NCI-H2029 (cell line): ENCODE results near the gene ATP6V0D1.

Experiments used
- DNase-seq: peaks from one replicate; lab custom pipeline; 2025; lab: John Stamatoyannopoulos, UW

ATP6V0D1 gene

DNA sequence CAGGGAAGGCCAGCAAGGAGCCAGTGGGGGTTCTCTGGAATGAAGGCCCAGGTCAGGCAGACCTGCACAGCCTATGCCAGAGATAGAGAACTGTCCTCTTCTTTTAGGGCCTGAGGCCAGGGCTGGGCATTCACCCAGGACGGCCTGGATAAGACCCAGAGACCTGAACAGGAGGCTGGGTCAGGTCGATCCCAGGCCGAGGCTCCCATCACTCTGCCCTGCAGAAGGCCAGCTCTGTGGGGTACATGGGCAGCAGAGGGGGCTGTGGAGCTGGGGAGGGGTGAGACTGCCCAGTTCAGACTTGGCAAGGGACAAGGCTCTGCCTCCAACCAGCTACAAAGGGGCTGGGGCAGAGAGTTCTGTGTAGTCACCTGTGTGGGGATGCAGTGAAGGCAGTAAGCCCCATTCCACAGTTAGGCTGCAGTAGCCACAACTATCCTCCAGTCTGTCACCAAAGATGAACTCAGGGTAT lies 35.5 kb downstream of the ATP6V0D1 start:
- no peak for DNase-seq

DNA sequence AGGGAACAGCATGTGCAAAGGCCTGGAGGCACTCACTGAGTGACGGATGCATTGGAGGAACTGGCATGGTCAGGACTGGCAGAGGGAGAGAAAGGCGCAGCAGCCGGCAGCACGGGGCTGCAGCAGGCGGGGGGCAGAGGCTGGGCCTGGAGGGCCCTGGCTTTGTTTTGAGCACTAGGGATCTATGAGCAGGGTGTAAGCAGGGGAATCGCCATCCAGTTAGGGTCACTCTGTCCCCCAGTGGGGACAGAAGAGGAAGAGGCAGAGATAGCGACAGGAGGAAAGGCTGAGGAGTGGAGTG lies 35.9 kb downstream of the ATP6V0D1 start:
- no peak for DNase-seq

DNA sequence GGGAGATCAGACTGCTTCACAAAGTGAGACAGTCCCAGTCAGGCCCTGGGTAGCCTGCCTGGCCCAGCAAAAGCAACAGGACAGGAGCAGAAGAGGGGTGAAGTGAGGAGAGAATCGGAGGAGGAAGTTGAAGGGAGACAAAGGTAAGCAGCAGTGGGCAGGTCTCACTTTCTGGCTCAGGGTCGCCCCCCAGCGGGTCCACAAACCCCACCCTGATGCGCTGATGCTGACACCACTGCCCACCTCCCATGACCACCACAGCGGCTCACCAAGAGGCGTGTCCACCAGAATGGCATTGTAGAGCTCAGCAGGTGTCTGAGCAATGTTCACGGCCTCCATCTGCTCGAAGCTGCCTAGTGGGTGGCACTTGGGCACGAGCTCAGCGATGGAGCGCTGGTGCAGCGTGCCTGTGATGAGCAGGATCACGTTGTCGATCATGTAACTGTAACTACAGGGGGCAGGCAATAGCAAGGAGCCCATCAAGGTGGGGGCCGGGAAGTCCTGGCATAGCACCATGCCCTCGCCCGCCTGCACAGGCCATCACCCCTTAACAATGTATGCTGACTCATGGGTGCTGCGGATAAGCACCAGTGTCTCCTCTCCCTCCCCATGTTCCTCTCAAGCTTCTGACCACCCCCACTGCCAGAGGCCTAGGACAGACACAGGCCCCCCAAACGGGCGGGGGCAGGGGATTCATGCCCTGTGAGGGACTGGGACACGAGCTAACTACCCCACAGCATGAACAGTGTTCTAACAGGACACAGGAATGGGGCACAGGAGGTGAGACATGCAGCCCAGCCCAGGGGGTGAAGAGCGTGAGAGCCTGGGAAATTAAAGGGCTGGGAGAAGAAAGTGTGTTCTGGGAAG lies 36.5 kb downstream of the ATP6V0D1 start:
- no peak for DNase-seq

DNA sequence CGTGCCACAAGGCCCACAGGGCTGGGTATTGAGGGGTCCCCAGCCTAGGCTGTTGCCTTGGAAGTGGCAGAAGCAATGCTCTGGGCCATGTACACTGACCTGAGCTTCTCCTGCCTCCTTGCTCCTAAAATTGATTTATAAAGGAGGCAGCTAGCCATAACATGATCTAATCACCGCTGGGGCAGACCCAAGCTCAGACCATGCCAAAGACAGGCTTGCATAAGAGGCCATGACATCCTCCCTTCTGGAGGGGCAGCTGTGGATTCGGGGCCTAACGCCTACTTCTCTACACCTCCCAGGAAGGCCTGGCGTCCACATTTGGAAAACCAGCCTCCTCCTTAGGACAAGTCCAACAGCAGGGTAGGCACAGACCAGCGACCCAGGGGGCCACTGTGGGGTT lies 37.7 kb downstream of the ATP6V0D1 start:
- no peak for DNase-seq

DNA sequence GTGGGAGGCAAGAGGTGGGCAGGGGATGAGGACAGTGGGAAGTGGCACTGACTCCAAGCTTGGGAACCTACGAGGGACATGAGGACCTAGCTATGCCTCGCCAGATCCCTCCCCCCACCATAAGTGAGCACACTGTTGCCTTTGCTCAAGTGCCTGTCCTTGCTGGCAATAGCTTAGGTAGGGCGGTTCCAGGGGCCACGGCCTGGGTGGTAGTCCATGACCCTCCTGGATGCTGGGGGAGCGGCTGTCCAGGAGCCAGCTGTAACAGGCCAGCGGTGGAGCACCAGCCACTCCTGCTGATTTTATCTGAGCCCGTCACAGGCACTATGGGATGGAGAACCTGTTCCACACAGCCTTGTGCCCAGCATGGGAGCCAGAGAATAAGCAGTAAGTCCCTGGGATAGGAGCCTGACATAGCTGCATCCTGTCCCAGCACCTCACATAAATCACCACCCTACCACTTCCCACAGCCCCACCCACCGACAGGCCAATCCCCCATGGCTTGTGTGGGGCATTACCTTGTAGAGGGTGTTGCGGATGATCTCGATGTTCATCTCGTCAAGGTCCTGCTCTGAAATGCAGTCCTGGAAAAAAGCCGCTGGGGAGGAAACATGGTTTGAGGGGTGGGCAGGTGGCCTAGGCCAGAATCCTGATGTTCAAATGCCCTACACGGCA lies 38.2 kb downstream of the ATP6V0D1 start:
- DNase-seq, result no peak

DNA sequence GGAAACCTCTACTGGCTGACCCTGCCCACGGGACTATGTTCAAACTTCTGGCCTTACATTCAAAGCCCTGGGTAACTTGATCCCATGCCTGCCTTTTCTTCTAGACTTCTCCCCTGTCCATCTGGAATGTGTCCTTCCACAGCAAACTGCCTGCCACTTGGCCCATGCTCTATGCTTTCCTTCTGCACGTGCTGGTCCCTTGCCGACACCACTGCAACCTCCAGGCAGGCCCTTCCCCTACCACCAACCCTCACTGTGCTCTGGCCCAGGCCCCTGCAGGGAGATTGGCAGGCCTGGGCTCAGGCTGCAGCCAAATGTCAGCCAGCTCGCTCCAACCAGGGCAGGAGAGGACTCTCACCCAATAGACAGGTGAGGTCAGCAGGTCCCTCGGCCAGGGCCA lies 39.0 kb downstream of the ATP6V0D1 start:
- no peak for DNase-seq

DNA sequence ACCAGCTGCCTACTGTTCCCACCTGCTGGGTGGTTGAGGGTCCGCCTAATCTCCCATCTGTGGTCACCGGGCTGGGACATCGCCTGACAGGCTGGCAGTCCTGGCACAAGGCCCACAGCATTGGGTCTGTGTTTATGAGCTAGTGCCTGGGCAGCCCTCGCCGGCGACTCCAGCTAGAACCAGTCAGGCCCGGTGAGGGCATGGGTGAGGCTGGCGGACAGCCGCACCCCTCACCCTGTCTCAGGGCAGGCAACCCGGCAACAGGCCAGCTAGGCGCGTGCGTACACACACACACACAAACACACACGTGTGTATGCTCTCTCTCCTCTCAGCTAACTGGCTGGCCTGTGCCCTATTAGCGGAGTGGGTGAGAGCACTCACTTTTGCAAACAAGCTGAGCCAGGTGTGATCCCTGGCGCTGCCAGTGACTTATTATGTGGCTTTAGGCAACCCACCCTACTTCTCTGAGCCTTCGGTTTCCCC lies 39.6 kb downstream of the ATP6V0D1 start:
- DNase-seq, result peak; percentile 92

DNA sequence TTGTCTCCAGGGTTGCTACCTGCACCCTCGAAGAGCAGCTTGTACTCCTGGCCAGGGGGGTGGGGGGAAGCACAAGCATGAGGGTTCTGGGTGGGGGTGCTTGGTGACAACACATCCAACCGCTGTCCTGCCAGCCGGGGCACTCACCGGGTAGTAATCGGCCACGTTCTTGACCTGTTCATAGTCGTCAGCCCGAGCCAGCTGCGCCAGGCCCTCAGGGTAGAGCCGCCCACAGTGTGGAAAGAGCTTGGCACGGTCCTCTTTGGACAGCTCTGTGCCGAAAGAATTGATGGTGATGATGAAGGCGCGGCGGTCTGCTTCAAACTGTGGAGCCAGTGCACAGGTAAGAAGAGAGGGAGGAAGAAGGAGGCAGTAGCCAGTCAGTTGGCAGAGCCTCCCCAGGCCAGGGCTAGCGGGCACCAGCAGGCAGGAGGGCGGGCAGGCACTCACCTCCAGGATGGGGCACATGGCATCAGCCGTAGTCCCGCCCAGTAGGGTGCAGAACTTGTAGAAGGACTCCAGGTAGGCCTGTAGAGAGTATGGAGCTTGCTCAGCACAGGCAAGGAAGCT lies 42.0 kb downstream of the ATP6V0D1 start:
- DNase-seq, result no peak

DNA sequence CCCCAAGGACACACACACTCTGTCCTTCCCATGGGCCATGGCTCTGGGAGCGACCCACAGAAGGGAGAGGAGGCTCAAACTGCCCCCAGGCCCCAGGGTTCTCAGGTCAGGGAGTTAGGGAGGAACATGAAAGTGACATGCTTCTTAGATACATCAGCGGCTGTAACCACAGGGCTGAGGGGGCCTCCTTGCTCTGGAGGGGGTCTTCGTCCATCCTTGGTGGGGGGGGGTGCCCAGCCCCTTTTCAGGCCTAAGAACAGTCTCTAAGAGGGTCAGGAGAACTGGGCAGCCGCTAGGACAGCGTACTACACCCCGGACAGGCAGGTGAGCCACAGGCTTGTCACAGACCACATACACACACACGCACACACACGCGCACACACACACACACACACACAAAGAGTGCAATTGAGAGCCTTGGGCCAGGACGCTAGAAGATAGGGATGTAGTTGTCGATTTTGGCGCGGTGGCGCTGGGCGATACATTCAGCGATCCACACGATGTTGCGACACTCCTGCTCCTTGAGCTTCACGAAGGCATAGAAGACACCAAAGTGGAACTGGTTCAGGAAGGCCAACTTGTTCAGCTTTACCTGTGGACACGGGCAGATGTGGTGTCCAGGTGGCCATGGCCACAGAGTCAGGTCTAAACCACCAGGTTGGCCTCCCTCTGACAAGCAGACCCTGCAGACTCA lies 42.7 kb downstream of the ATP6V0D1 start:
- no peak for DNase-seq

DNA sequence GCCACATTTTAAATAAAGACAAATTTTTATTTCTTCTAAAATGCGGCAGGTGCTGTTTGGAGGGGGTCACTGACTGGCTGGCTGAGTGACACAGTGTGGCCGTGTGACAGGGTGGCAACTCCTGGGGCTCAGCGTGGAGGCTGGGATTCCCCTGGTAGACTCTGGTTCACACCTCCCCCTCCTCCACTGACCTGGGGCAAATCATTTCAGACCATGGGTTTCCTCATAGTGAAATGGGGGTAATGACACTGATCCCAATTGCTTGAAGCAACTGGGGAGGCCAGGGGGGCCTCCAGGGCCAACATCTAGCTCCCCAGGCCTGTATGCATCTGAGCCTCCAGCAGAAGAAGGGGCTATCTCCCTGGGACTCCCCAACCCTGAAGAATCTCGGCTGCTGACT lies 43.4 kb downstream of the ATP6V0D1 start:
- DNase-seq, result no peak

DNA sequence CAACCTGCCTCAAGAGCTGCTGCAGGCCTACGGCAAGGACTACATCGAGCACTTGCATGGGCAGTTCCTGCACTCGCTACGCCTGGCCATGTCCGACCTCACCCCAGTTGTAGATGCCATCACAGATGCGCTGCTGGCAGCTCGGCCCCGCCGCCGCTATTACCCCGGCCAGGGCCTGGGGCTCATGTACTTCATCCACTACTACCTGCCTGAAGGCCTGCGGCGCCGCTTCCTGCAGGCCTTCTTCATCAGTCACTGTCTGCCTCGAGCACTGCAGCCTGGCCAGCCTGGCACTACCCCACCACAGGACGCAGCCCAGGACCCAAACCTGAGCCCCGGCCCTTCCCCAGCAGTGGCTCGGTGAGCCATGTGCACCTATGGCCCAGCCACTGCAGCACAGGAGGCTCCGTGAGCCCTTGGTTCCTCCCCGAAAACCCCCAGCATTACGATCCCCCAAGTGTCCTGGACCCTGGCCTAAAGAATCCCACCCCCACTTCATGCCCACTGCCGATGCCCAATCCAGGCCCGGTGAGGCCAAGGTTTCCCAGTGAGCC lies 44.2 kb downstream of the ATP6V0D1 start:
- DNase-seq, result no peak

DNA sequence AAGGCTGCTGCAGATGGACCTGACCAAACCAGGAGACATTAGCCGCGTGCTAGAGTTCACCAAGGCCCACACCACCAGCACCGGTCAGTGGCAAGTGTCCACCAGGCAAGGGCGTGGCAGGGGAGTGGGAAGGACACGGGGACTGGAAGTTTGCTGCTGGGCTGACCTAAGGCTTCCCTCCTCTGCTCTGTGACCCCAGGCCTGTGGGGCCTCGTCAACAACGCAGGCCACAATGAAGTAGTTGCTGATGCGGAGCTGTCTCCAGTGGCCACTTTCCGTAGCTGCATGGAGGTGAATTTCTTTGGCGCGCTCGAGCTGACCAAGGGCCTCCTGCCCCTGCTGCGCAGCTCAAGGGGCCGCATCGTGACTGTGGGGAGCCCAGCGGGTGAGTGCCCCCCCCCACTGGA lies 45.2 kb downstream of the ATP6V0D1 start:
- no peak for DNase-seq

DNA sequence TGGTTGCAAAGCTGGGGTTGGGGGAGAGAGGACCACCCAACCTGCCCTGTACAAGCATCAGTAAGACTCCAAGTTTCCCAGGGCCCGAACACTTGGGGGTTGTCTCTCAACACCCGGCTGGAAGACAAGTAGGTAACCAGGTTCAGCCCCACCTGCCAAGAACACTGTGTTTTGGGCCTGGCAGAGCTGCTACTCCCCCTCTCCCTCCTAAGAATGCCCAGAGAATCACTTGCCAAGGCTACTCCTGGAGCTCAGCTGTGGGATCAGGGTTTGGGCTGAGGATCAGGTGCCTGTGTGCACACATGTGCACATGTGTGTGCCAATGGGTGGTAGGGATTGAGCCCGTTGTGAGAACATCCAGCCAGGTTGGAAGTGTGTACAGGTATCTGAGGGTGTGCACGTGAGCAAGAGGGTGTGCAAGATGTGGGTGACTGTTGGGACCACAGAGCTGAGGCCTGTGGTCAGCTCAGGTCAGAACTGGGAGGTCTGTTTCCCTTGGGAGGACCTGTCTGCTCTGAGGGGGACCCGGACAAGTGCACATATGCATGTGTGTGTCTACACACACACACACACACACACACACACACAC lies 47.7 kb downstream of the ATP6V0D1 start:
- DNase-seq, result no peak

DNA sequence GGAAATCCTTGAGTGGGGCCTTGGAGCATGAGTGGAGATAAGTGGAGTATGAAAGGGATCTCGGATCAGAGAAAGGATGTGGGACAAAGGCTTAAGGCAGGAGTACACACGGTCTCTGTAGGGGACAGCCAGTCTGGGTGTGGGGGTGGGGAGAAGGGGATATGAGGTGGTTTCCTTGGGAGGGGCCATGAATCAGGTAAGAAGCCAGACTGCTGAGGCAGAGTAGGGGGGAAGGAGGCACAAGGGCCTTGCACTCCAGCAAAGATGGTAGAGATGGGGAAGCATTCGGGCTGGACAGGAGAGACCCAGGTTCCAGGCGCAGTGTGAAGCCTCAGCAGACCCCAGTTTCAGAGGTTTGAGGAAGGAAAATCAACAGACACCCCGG lies 48.5 kb downstream of the ATP6V0D1 start:
- no peak for DNase-seq

DNA sequence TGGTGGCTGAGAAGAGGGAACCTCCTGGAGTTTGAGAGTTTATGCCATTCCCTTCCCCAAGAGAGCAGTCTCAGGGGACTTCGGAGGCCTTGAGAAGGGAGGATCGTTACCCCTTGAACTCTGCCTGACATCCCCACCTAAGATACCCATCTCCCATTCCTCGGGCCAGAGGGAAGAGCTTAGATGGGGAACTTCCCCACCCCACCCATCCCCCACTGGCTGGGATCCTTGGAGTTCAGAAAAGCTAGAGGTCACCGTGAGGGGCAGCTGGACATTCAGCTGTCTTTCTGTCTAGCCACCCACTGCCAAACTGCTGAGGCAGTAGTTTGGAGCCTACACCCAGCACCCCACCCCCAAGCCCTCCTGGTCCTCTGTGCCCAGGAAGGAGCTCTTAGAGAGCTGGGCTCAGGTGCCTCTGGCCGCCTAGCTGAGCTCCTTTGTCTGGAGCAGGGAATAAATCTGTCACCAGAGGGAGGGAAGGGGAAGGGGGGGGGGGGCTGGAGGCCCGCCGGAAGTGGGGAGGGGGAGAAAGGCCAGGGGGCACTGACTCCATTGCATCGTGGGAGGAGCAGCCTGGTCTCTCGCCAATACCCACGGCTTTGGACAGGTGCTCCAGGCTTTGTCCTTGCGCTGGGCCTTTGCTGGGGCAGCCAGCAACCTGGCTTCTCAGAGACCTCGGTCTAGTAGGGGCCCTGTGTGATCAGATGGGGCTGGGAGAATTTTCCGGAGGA lies 49.0 kb downstream of the ATP6V0D1 start:
- peak; percentile 46 for DNase-seq

DNA sequence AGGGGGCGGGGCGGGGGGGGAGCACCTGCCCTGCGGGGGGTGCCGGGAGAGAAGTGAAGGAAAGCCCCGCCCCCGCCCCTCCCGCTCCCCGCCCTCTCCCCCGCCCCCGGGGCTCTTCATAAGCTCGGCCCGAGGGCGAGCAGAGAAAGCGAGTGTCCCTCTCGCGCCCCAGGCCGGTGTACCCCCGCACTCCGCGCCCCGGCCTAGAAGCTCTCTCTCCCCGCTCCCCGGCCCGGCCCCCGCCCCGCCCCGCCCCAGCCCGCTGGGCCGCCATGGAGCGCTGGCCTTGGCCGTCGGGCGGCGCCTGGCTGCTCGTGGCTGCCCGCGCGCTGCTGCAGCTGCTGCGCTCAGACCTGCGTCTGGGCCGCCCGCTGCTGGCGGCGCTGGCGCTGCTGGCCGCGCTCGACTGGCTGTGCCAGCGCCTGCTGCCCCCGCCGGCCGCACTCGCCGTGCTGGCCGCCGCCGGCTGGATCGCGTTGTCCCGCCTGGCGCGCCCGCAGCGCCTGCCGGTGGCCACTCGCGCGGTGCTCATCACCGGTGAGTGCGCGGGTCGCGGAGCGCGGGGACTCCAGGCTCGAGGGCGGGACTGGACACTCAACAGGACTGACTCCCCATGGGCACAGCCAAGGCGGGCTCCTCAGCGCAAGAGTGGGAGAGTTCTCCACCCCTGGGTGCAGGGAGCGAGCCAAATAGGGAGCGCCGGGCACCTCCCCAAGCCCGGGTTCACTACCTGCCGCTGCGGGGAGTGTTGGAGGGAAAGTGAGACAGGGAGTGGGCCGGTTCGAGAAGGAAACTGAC lies 49.8 kb downstream of the ATP6V0D1 start, which contains the start of gene HSD11B2:
Gene HSD11B2 (plus strand): TSS at position 145 of the 798 bp plus-strand sequence. CDS start 128 bp downstream, at position 273.
- peak; percentile 38 for DNase-seq

DNA sequence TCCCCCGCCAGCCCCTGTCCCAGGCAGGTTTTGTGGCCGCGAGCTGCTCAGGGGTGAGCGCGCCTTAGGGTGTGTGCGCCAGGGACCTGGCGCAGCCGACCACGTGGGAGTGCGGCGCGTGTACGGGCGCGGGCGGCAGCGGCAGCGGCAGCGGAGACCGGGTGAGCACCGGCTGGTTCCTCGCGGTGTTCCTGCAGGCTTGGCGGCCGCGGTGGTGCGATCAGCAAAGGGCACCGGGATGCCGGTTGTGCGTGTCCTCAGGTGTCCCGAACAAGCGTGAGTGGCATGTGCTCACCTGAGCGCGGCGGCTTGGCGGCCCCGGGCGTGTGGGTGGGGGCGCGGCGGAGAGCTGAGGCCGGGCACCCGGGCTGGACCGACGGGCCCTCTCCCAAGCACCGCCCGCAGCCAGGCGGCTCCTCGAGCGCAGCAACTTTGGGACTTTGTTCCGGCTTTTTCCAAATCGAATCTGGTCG lies 50.4 kb downstream of the ATP6V0D1 start:
- DNase-seq, result no peak

DNA sequence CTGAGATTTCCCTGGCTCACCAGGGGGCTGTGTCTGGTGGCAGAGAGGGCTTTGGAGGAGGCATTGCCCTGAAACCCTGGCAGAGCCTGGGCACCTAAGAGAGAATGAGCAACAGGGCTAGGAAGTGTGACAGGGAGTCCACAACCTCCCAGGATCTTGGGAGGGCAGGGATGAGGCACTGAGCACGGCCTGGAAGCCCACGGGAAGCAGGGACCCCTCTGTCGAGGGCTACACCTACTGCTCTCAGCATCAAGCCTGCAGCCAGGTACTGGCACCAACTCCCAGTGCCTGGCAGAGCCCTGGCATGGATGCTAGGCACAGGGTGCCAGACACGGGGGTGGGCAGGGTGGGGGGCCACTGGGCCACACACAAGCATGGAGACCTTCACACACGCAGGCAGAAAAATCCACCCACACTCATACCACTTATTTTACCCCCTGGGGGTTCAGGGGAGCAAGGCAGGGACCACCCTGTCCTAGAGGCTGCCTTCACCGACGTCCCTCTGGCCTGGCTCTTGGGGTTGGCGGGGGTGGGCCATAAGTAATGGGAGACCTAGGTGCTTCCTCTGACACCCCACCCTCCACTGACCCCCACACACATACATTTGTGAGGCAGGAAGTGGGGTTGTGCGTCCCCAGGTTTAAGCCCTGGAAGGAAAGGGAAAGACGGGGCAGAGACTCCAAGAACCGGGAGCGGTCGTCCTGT lies 51.0 kb downstream of the ATP6V0D1 start:
- DNase-seq, result no peak

DNA sequence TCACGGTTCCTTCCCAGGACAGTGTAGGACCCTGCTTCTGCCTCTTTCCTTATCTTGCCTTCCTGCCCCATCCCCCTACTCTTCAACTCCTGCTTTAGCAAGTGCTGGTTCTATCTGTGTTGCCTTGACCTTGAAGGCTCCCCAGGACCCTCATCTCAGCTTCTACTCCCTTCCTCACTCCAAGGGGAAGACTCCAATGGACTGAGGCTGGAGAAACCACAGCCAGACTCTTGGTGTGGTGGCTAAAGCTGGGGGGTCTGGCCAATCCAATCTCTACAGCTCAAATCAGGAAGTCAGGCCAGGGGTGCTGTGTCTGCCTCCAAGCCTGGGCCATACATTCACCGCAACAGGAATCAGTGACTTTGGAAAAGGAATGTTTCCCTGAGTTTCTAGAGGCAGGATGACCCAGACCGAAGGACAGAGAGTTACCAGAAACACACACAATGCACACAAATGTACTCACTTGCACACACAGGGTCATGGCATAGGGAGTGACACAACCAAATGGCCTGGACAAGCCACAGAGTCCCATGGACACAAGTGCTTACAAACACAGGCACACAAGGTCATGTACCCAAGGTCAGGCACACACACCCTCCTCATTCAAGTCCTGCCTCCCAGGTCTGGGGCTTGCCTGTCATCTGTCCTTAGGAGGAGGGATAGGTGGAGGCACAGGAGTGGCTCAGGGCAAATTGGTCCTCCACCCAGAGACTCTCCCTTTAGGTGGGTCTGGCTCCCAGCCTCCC lies 51.7 kb downstream of the ATP6V0D1 start:
- no peak for DNase-seq
